OCI-LY3 (cell line): Measurements from ENCODE around the gene CMKLR1.

Source experiments
- H2AFZ ChIP-seq: fragments of 200-600, 300-600 bp; shearing (Covaris generic); 2 replicates; pipeline ENCODE4 v1.6.0; 2014; ENCODE audit warnings: antibody characterized with exemption, low read depth, low read length
- H3K27ac ChIP-seq: fragments of 200-600, 300-600 bp; sonication (generic); 2 replicates; pipeline ENCODE4 v1.5.1; 2014; ENCODE audit warnings: mild to moderate bottlenecking, low read length, moderate library complexity, mixed read lengths
- H3K27me3 ChIP-seq: fragments of 200-600, 300-600 bp; sonication (generic); 2 replicates; pipeline ENCODE4 v1.6.1; 2014; ENCODE audit warnings: low read depth, low read length, mixed read lengths
- H3K36me3 ChIP-seq: fragments of 200-600, 300-600 bp; sonication (generic); replicated peaks from 2 replicates; pipeline ENCODE3; 2014; ENCODE audit warnings: low read depth, low read length, mixed read lengths
- H3K4me1 ChIP-seq: fragments of 300-600, 200-600 bp; sonication (generic); 2 replicates; pipeline ENCODE4 v1.6.1; 2014; ENCODE audit warnings: low read length, mixed read lengths
- H3K4me2 ChIP-seq: fragments of 200-600, 300-600 bp; sonication (generic); 2 replicates; pipeline ENCODE4 v1.6.1; 2014; ENCODE audit warnings: low read length, mixed read lengths
- H3K4me3 ChIP-seq: fragments of 300-600, 200-600 bp; sonication (generic); 2 replicates; pipeline ENCODE4 v1.5.1; 2014; ENCODE audit warnings: antibody characterized with exemption, mild to moderate bottlenecking, low read length, moderate library complexity
- H3K79me2 ChIP-seq: fragments of 300-600, 200-600 bp; shearing (Covaris generic); 2 replicates; pipeline ENCODE4 v1.6.1; 2014; ENCODE audit warnings: mild to moderate bottlenecking, low read length, mixed read lengths
- H3K9ac ChIP-seq: fragments of 300-600, 200-600 bp; shearing (Covaris generic); 2 replicates; pipeline ENCODE4 v1.6.0; 2014; ENCODE audit warnings: mild to moderate bottlenecking, low read length, moderate library complexity
- H3K9me3 ChIP-seq: fragments of 200-600, 300-600 bp; shearing (Covaris generic); 2 replicates; pipeline ENCODE4 v1.6.1; 2014; ENCODE audit warnings: low read length, mixed read lengths; ENCODE audit not compliant: insufficient read depth
- H4K20me1 ChIP-seq: fragments of 200-600, 300-600 bp; sonication (generic); 2 replicates; pipeline ENCODE4 v1.6.1; 2016; ENCODE audit warnings: low read length, mixed read lengths; ENCODE audit not compliant: insufficient read depth
- CTCF ChIP-seq: fragments of 200-600, 300-600 bp; sonication (generic); IDR thresholded peaks from 2 replicates; pipeline ENCODE4 v1.5.1; 2014; ENCODE audit warnings: antibody characterized with exemption, low read length, low read depth
- EZH2phosphoT487 ChIP-seq: fragments of 200-600 bp; shearing (Covaris generic); IDR thresholded peaks from 2 replicates; pipeline ENCODE4 v1.6.1; 2018; ENCODE audit warnings: antibody characterized with exemption, mixed run types, low read depth

CMKLR1 gene

GRCh38 chr12:108302016-108302402, 37.1 kb downstream of the CMKLR1 start:
- Histone ChIP-seq H3K4me1 (peaks cover 13% of the 10 kb centered on the region), H4K20me1 (no peaks in the 10 kb centered on the region), H3K4me2 (no peak overlapping the region), H3K79me2 (no peaks in the 10 kb centered on the region), H3K9me3 (no peaks in the 10 kb centered on the region), H3K36me3 (no peaks in the 10 kb centered on the region), H3K4me3 (no peak overlapping the region), H3K9ac (no peak overlapping the region), H2AFZ (no peak overlapping the region), H3K27me3 (peaks cover 66% of the 10 kb centered on the region), H3K27ac (no peak overlapping the region)
- TF ChIP-seq EZH2phosphoT487, result no peak
- TF ChIP-seq CTCF, result no peak

GRCh38 chr12:108301346-108301745, 37.8 kb downstream of the CMKLR1 start:
- Histone ChIP-seq H3K4me2 (no peak overlapping the region), H3K9me3 (no peaks in the 10 kb centered on the region), H3K27me3 (peaks cover 61% of the 10 kb centered on the region), H3K27ac (no peak overlapping the region), H3K9ac (no peak overlapping the region), H3K36me3 (no peaks in the 10 kb centered on the region), H2AFZ (no peak overlapping the region), H3K79me2 (no peaks in the 10 kb centered on the region), H4K20me1 (no peaks in the 10 kb centered on the region), H3K4me1 (peaks cover 13% of the 10 kb centered on the region), H3K4me3 (no peak overlapping the region)
- TF ChIP-seq CTCF, result no peak
- TF ChIP-seq EZH2phosphoT487, result no peak

- H3K4me3 ChIP-seq, result no peak overlapping the region
- H3K9me3 ChIP-seq, result no peaks in the 10 kb centered on the region
- peaks cover 62% of the 10 kb centered on the region for H3K27me3 ChIP-seq
- no peak overlapping the region for H2AFZ ChIP-seq
- no peaks in the 10 kb centered on the region for H3K79me2 ChIP-seq
- TF ChIP-seq EZH2phosphoT487 (no peak), CTCF (no peak)
- no peaks in the 10 kb centered on the region for H3K36me3 ChIP-seq
- H3K27ac ChIP-seq, result no peak overlapping the region
- H3K4me2 ChIP-seq, result no peak overlapping the region
- peaks cover 13% of the 10 kb centered on the region for H3K4me1 ChIP-seq
- H3K9ac ChIP-seq, result no peak overlapping the region
- H4K20me1 ChIP-seq, result no peaks in the 10 kb centered on the region
These were observed 39.0 kb downstream of the CMKLR1 start for GRCh38 chr12:108299980-108300696.

GRCh38 chr12:108299516-108299915, 39.6 kb downstream of the CMKLR1 start:
- H3K4me3 ChIP-seq, result no peak overlapping the region

More at GRCh38 chr12:108299516-108299915, 39.6 kb downstream of the CMKLR1 start:
- Histone ChIP-seq H3K4me1 (peaks cover 13% of the 10 kb centered on the region), H3K4me2 (no peak overlapping the region), H3K27ac (no peak overlapping the region), H2AFZ (no peak overlapping the region), H3K79me2 (no peaks in the 10 kb centered on the region), H3K36me3 (no peaks in the 10 kb centered on the region), H3K9ac (no peak overlapping the region), H4K20me1 (no peaks in the 10 kb centered on the region), H3K9me3 (no peaks in the 10 kb centered on the region), H3K27me3 (peaks cover 62% of the 10 kb centered on the region)
- TF ChIP-seq CTCF (no peak), EZH2phosphoT487 (no peak)
